A549 (cell line): ENCODE data around the gene FBLN1.

Experiments
- CBX2 ChIP-seq: fragments of 200-600 bp; sonication (generic); IDR thresholded peaks from 2 replicates; pipeline ENCODE4 v1.6.1; 2016; ENCODE audit warnings: low read depth, mild to moderate bottlenecking, borderline replicate concordance
- CTCF ChIP-seq: fragments of >200 bp; sonication (Bioruptor Twin); formaldehyde crosslinking; IDR thresholded peaks from 3 replicates; pipeline ENCODE4 v1.5.1; 2016
- EP300 ChIP-seq, 2 experiments: fragments of >200 bp; sonication (Bioruptor Twin); formaldehyde crosslinking; IDR thresholded peaks; 2 replicates in 1 of 2; 3 replicates in 1 of 2; pipeline ENCODE4 v1.6.1; 2016 to 2017
- ESRRA ChIP-seq: fragments of 150-350 bp; IDR thresholded peaks from 2 replicates; pipeline ENCODE4 v1.6.1; 2014; ENCODE audit warnings: mild to moderate bottlenecking, low read length, borderline replicate concordance
- HDAC2 ChIP-seq: fragments of 200-600 bp; sonication (generic); IDR thresholded peaks from 2 replicates; pipeline ENCODE4 v1.6.1; 2016
- JUN ChIP-seq, 2 experiments: fragments of >200 bp; sonication (Bioruptor Twin); formaldehyde crosslinking; IDR thresholded peaks; 2 replicates in 1 of 2; 3 replicates in 1 of 2; pipeline ENCODE4 v1.6.1; 2016 to 2017
- KDM5A ChIP-seq: fragments of 200-600 bp; sonication (generic); IDR thresholded peaks from 2 replicates; pipeline ENCODE4 v1.6.1; 2016; ENCODE audit warnings: antibody characterized with exemption, mild to moderate bottlenecking
- MAZ ChIP-seq: fragments of 150-350 bp; IDR thresholded peaks from 2 replicates; pipeline ENCODE4 v1.6.1; 2014; ENCODE audit warnings: antibody characterized with exemption, low read depth, low read length, borderline replicate concordance
- MYC ChIP-seq: IDR thresholded peaks from 2 replicates; pipeline ENCODE4 v1.6.1; 2012; ENCODE audit warnings: mild to moderate bottlenecking, inconsistent platforms, low read length, improper control_type of control experiment, borderline replicate concordance
- NR3C1 ChIP-seq: fragments of >200 bp; sonication (Bioruptor Twin); formaldehyde crosslinking; IDR thresholded peaks from 3 replicates; pipeline ENCODE4 v1.6.1; 2017
- POLR2A ChIP-seq: IDR thresholded peaks from 2 replicates; pipeline ENCODE4 v1.6.1; 2012; ENCODE audit warnings: mild to moderate bottlenecking, low read length
- RAD21 ChIP-seq, 2 experiments: fragments of >200 bp in 1 of 2; sonication (Bioruptor Twin) in 1 of 2; formaldehyde crosslinking in 1 of 2; IDR thresholded peaks in 1 of 2; conservative IDR thresholded peaks in 1 of 2; 2 replicates in 1 of 2; 3 replicates in 1 of 2; pipeline ENCODE4 v1.6.1; 2012 to 2018; ENCODE audit warnings: inconsistent platforms in 1 of 2
- RFX5 ChIP-seq: fragments of 450-650 bp; IDR thresholded peaks from 2 replicates; pipeline ENCODE4 v1.7.1; 2014; ENCODE audit warnings: antibody characterized with exemption, mild to moderate bottlenecking, moderate library complexity
- SMC3 ChIP-seq: fragments of >200 bp; sonication (Bioruptor Twin); formaldehyde crosslinking; IDR thresholded peaks from 3 replicates; pipeline ENCODE4 v1.6.1; 2018; ENCODE audit warnings: inconsistent platforms

GRCh38 chr22:45582955-45583320 lies 80.3 kb downstream of the FBLN1 start:
- TF ChIP-seq SMC3 (no peak), RFX5 (no peak), RAD21 (conservative IDR thresholded peaks at IDR 0.05 in 1 of 2, IDR thresholded peaks at IDR 0.05 in 1 of 2) (no peak), MYC (no peak), ESRRA (no peak), CTCF (no peak), NR3C1 (no peak), CBX2 (no peak), HDAC2 (no peak), POLR2A (no peak), KDM5A (no peak), MAZ (no peak), JUN (IDR thresholded peaks at IDR 0.05) (no peak), EP300 (IDR thresholded peaks at IDR 0.05) (no peak)
